NCI-H128 (cell line): Measurements from ENCODE around the gene CNOT4.
"Not testable (repeated sequence)": the region's sequence is repeated elsewhere in the genome, so short reads cannot be mapped to it uniquely, and the experiment has no call there.

Experiments used
- DNase-seq: peaks from one replicate; lab custom pipeline; 2025; ENCODE audit not compliant: unreplicated experiment; lab: John Stamatoyannopoulos, UW

CNOT4 gene

GRCh38 chr7:135366843-135367508 lies 142.9 kb downstream of the CNOT4 start:
- DNase-seq, result no peak

- DNase-seq, result no peak
Measured at GRCh38 chr7:135365721-135366120, 144.2 kb downstream of the CNOT4 start.

- DNase-seq, result no peak
Measured at GRCh38 chr7:135364206-135364605, 145.7 kb downstream of the CNOT4 start.

GRCh38 chr7:135362871-135363270 lies 147.0 kb downstream of the CNOT4 start:
- DNase-seq, result no peak

GRCh38 chr7:135361788-135362187 lies 148.1 kb downstream of the CNOT4 start:
- no peak for DNase-seq

- no peak for DNase-seq
Measured at GRCh38 chr7:135359615-135360014, 150.3 kb downstream of the CNOT4 start.

GRCh38 chr7:135355377-135356048 lies 154.4 kb downstream of the CNOT4 start:
- no peak for DNase-seq

GRCh38 chr7:135353832-135354231 lies 156.1 kb downstream of the CNOT4 start:
- DNase-seq, result no peak

GRCh38 chr7:135352285-135352684 lies 157.6 kb downstream of the CNOT4 start:
- no peak for DNase-seq

GRCh38 chr7:135351070-135351469 lies 158.8 kb downstream of the CNOT4 start:
- DNase-seq, result not testable (repeated sequence)

GRCh38 chr7:135349746-135350145 lies 160.2 kb downstream of the CNOT4 start:
- no peak for DNase-seq

GRCh38 chr7:135348493-135348892 lies 161.4 kb downstream of the CNOT4 start:
- DNase-seq, result no peak

- DNase-seq, result no peak
Measured at GRCh38 chr7:135343361-135343760, 166.5 kb downstream of the CNOT4 start.

- no peak for DNase-seq
Measured at GRCh38 chr7:135342887-135343286, 167.0 kb downstream of the CNOT4 start.

- no peak for DNase-seq
Measured at GRCh38 chr7:135341049-135341448, 168.9 kb downstream of the CNOT4 start.

- no peak for DNase-seq
Measured at GRCh38 chr7:135337977-135338550, 171.8 kb downstream of the CNOT4 start.

- no peak for DNase-seq
Measured at GRCh38 chr7:135337506-135337905, 172.4 kb downstream of the CNOT4 start.

GRCh38 chr7:135335628-135336139 lies 174.2 kb downstream of the CNOT4 start:
- peak; percentile 72 for DNase-seq

GRCh38 chr7:135334830-135335543 lies 174.9 kb downstream of the CNOT4 start:
- DNase-seq, result no peak

GRCh38 chr7:135333946-135334345 lies 176.0 kb downstream of the CNOT4 start:
- DNase-seq, result no peak

GRCh38 chr7:135333200-135333599 lies 176.7 kb downstream of the CNOT4 start:
- no peak for DNase-seq

GRCh38 chr7:135330088-135330487 lies 179.8 kb downstream of the CNOT4 start:
- DNase-seq, result no peak
